HepG2 (cell line): Measurements from ENCODE around the gene PLA2G4B.

ENCODE experiments used
- ETV6 ChIP-seq: sonication (generic); formaldehyde crosslinking; conservative IDR thresholded peaks from 2 replicates; pipeline ENCODE4 v1.4.0; 2020; ENCODE audit warnings: missing genetic modification reagents
- SP5 ChIP-seq: IDR thresholded peaks from 2 replicates; pipeline ENCODE4 v1.6.1; 2016; ENCODE audit warnings: low read depth, borderline replicate concordance
- TGIF2 ChIP-seq: IDR thresholded peaks from 2 replicates; pipeline ENCODE4 v1.6.1; 2016; ENCODE audit warnings: control low read depth, missing compliant biosample characterization
- TF ChIP-seq, protein P1 (sequence below): sonication (generic); formaldehyde crosslinking; IDR thresholded peaks from 2 replicates; pipeline ENCODE4 v1.4.0; 2020; ENCODE audit warnings: missing genetic modification reagents, borderline replicate concordance
- TF ChIP-seq, protein P2 (sequence below): sonication (generic); formaldehyde crosslinking; IDR thresholded peaks from 2 replicates; pipeline ENCODE4 v1.4.0; 2020; ENCODE audit warnings: missing genetic modification reagents, borderline replicate concordance
- TF ChIP-seq, protein P3 (sequence below): IDR thresholded peaks from 2 replicates; pipeline ENCODE4 v1.6.1; 2012; ENCODE audit warnings: inconsistent platforms

DNA sequence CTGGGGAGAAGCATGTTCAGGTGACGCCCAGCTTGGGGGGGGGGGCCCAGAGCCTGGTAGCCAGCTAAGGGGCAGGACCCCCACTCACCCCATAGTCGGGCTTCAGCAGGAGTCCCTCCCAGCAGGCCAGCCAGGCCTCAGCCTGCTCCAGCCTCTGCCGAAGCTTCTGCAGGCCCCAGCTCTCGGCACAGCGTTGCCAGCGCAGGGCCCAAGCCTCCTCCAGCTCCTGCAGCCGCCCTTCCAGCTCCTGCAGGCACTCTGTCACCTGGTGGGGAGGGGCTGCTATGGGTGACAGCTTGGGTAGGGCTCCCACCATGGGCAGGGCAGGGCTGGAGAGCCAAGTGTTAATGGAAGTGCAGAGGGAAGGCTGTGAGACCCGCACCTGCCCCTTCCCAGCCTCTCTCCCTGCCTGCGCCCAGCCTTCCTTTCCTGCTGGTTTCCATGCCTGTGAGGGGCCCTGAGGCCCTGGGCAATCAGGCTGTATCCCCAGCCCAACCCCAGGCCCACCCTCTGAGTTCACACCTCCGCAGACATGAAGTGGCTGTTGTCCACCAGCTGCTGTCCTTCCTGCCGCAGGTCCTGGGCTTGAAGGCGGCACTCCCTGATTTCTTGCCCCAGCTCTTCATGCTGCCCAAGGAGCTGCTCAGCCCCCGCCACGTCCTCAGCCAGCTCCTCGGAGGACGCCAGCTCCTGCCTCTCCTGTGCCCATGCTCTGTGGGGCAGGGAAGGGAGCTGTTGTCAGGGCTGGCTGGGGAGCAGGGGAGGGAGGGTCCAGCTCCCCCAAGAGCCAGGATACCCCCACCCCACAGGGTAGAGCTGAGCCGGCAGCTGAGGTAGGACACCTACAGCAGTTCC lies 14.3 kb downstream of the PLA2G4B start:
- TF ChIP-seq, protein P1, sequence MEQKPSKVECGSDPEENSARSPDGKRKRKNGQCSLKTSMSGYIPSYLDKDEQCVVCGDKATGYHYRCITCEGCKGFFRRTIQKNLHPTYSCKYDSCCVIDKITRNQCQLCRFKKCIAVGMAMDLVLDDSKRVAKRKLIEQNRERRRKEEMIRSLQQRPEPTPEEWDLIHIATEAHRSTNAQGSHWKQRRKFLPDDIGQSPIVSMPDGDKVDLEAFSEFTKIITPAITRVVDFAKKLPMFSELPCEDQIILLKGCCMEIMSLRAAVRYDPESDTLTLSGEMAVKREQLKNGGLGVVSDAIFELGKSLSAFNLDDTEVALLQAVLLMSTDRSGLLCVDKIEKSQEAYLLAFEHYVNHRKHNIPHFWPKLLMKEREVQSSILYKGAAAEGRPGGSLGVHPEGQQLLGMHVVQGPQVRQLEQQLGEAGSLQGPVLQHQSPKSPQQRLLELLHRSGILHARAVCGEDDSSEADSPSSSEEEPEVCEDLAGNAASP (CRISPR knock-in tag): no peak
- TF ChIP-seq TGIF2 (CRISPR knock-in tag): no peak
- no peak for TF ChIP-seq SP5 (CRISPR knock-in tag)
- no peak for TF ChIP-seq ETV6 (CRISPR knock-in tag)
- TF ChIP-seq, protein P2, sequence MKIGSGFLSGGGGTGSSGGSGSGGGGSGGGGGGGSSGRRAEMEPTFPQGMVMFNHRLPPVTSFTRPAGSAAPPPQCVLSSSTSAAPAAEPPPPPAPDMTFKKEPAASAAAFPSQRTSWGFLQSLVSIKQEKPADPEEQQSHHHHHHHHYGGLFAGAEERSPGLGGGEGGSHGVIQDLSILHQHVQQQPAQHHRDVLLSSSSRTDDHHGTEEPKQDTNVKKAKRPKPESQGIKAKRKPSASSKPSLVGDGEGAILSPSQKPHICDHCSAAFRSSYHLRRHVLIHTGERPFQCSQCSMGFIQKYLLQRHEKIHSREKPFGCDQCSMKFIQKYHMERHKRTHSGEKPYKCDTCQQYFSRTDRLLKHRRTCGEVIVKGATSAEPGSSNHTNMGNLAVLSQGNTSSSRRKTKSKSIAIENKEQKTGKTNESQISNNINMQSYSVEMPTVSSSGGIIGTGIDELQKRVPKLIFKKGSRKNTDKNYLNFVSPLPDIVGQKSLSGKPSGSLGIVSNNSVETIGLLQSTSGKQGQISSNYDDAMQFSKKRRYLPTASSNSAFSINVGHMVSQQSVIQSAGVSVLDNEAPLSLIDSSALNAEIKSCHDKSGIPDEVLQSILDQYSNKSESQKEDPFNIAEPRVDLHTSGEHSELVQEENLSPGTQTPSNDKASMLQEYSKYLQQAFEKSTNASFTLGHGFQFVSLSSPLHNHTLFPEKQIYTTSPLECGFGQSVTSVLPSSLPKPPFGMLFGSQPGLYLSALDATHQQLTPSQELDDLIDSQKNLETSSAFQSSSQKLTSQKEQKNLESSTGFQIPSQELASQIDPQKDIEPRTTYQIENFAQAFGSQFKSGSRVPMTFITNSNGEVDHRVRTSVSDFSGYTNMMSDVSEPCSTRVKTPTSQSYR (CRISPR knock-in tag): no peak
- TF ChIP-seq, protein P3, sequence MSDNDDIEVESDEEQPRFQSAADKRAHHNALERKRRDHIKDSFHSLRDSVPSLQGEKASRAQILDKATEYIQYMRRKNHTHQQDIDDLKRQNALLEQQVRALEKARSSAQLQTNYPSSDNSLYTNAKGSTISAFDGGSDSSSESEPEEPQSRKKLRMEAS: no peak
